Gastrocnemius medialis (tissue), 4 donors: ENCODE measurements around the gene C14orf39.

Experiments used
- CTCF ChIP-seq, 5 experiments: fragments of 450-650 bp in 3 of 5; fragments of 200-600 bp in 2 of 5; sonication (generic) in 2 of 5; IDR thresholded peaks in 4 of 5; conservative IDR thresholded peaks in 1 of 5; 1 replicate in 4 of 5; 2 replicates in 1 of 5; pipeline ENCODE4 v1.5.1; 2016 to 2019; ENCODE audit warnings: antibody characterized with exemption in 5 of 5, mild to moderate bottlenecking in 3 of 5, moderate library complexity in 3 of 5
- POLR2A ChIP-seq, 2 donors: fragments of 450-650 bp; IDR thresholded peaks; one replicate each; pipeline ENCODE4 v1.6.1; 2017; ENCODE audit warnings: antibody characterized with exemption in 2 of 2, mild to moderate bottlenecking in 2 of 2, moderate library complexity in 2 of 2

GRCh38 chr14:60487211-60487610 is 1.3 kb upstream of the C14orf39 start:
- no peak for TF ChIP-seq CTCF (IDR thresholded peaks at IDR 0.05 in 4 of 5, conservative IDR thresholded peaks at IDR 0.05 in 1 of 5)
- TF ChIP-seq POLR2A (IDR thresholded peaks at IDR 0.05): no peak
